GM21390 (cell line): ENCODE results near the gene NBAS.
"Not testable (repeated sequence)": the region's sequence is repeated elsewhere in the genome, so short reads cannot be mapped to it uniquely, and the experiment has no call there.

ENCODE experiments used
- ATAC-seq: cut with Tn5 transposase; IDR thresholded peaks from one replicate; pipeline ENCODE4 v1.9.1; 2021; ENCODE audit not compliant: unreplicated experiment

The NBAS gene

GRCh38 chr2:15481000-15481399, 80.1 kb downstream of the NBAS start:
- no peak for ATAC-seq

- no peak for ATAC-seq
Measured at GRCh38 chr2:15480552-15480951, 80.6 kb downstream of the NBAS start.

- ATAC-seq: no peak
Measured at GRCh38 chr2:15472876-15473275, 88.3 kb downstream of the NBAS start.

- no peak for ATAC-seq
Measured at GRCh38 chr2:15472133-15472532, 89.0 kb downstream of the NBAS start.

- no peak for ATAC-seq
Measured at GRCh38 chr2:15471606-15472005, 89.5 kb downstream of the NBAS start.

GRCh38 chr2:15460112-15460620, 101.0 kb downstream of the NBAS start:
- ATAC-seq: no peak

- no peak for ATAC-seq
Measured at GRCh38 chr2:15458277-15458676, 102.9 kb downstream of the NBAS start.

GRCh38 chr2:15457868-15458267, 103.3 kb downstream of the NBAS start:
- no peak for ATAC-seq

- ATAC-seq: no peak
Measured at GRCh38 chr2:15456352-15456751, 104.8 kb downstream of the NBAS start.

- no peak for ATAC-seq
Measured at GRCh38 chr2:15450808-15451207, 110.3 kb downstream of the NBAS start.

GRCh38 chr2:15449556-15450236, 111.4 kb downstream of the NBAS start:
- ATAC-seq: no peak

- no peak for ATAC-seq
Measured at GRCh38 chr2:15448250-15448839, 112.8 kb downstream of the NBAS start.

- ATAC-seq: no peak
Measured at GRCh38 chr2:15447381-15447780, 113.8 kb downstream of the NBAS start.

- no peak for ATAC-seq
Measured at GRCh38 chr2:15446961-15447360, 114.2 kb downstream of the NBAS start.

GRCh38 chr2:15445891-15446562, 115.1 kb downstream of the NBAS start:
- no peak for ATAC-seq

GRCh38 chr2:15439768-15440524, 121.2 kb downstream of the NBAS start:
- ATAC-seq: not testable (repeated sequence)

- ATAC-seq: not testable (repeated sequence)
Measured at GRCh38 chr2:15439366-15439765, 121.8 kb downstream of the NBAS start.

GRCh38 chr2:15436195-15436594, 124.9 kb downstream of the NBAS start:
- ATAC-seq: no peak

GRCh38 chr2:15435474-15435873, 125.7 kb downstream of the NBAS start:
- ATAC-seq: no peak

- ATAC-seq: no peak
Measured at GRCh38 chr2:15432642-15433256, 128.4 kb downstream of the NBAS start.

- ATAC-seq: no peak
Measured at GRCh38 chr2:15429032-15429431, 132.1 kb downstream of the NBAS start.
